H4 (cell line): ENCODE results near the gene PRELP. TPM values are rescaled to one million over a fixed set of nuclear protein-coding genes. Genes with fewer than 3 reads are reported as not detected.
"Not testable (repeated sequence)": the region's sequence is repeated elsewhere in the genome, so short reads cannot be mapped to it uniquely, and the experiment has no call there.

Source experiments
- DNase-seq: peaks from one replicate; pipeline ENCODE4 v3.0.0-alpha.2; 2015; ENCODE audit warnings: low spot score
- total RNA-seq: library from RNA; depleted of rRNA; stranded (reverse); fragments of >200 nt; shearing (Covaris generic); gene quantifications from 2 replicates; pipeline ENCODE4 v1.2.3, GENCODE V29; 2014

The PRELP gene
- total RNA-seq, 1 experiment from 2014 or later = not detected

GRCh38 chr1:203506858-203507626 is 31.4 kb downstream of the PRELP start:
- DNase-seq = no peak

GRCh38 chr1:203507759-203508158 is 32.2 kb downstream of the PRELP start:
- DNase-seq = no peak

GRCh38 chr1:203508463-203509073 is 33.0 kb downstream of the PRELP start:
- DNase-seq = no peak

DNA sequence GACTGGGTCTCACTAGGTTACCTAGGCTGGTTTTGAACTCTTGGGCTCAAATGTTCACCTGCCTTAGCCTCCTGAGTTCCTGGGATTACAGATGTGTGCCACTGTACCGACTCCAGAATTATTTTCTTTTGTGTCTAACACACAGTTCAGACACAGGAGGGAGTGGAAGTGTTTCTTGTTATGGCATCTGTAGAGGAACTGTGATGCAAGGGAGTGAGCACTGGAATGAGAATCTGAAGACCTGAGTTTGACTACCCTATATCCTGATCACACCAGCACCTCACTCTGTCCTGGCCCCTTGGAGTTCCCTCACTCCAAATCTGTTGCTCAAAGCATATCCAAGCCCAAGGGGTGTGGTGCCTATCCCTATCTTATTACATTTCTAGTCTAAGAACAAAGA is 33.5 kb downstream of the PRELP start:
- DNase-seq = no peak

- DNase-seq = no peak
Measured at GRCh38 chr1:203511513-203511912, 35.9 kb downstream of the PRELP start.

- no peak for DNase-seq
Measured at GRCh38 chr1:203511930-203512329, 36.3 kb downstream of the PRELP start.

GRCh38 chr1:203512517-203512847 is 36.9 kb downstream of the PRELP start:
- DNase-seq = no peak

DNA sequence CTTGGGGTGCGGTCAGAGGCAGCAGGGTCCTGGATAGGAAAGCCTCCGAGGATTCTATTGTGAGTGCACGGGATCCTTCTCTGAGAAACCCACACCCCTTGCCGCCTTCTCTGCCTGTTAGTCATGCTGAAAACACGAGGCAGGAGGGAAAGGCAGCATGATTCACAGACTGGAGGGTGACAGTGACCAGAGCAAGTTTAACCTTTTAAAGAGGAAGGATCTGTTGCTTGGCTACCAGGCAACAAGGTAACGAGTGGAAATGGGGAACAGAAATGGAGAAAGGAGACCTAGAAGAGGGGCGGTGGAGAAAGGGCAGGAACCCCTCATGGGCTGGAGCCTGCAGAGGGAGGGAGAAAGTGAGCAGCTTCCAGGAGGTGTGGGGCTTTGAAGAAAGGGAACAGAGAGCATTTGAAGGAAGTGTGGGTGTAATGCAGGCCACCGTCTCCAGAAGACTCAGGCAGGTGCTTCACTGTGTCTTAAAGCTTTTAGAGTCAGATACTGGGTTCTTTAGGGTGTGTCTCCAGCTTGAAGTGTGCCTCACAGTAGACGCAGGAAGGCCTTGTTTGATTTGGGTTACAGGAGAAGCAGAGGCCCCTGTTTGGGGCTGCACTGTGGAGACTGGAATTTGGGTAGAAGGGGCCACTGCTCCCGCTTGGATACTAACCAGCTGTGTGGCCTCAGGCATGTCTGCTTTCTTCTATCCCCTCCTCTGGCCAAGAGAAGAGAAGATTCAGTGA is 37.4 kb downstream of the PRELP start:
- DNase-seq = peak; percentile 70

- DNase-seq = no peak
Measured at GRCh38 chr1:203513585-203514031, 38.0 kb downstream of the PRELP start.

DNA sequence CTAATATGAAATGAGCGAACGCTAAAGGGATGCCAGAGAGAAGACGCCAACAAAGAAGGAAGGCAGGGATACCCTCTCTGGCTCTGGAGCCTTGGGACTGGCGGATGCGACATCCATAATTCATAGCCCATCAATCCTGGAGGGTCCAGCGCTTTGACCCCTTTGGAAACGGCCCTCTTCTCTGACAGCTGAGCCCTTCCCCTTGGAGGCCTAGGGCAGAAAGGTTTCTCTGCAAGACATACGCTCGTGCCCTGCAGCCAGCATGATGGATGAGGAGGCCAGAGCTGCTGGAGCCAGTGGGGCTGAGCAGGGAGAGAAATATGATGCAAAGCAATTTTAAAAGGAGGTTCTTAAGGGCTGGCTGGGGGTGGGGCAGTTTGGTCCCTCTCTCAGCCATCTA is 40.6 kb downstream of the PRELP start:
- no peak for DNase-seq

GRCh38 chr1:203516906-203517305 is 41.3 kb downstream of the PRELP start:
- DNase-seq = no peak

DNA sequence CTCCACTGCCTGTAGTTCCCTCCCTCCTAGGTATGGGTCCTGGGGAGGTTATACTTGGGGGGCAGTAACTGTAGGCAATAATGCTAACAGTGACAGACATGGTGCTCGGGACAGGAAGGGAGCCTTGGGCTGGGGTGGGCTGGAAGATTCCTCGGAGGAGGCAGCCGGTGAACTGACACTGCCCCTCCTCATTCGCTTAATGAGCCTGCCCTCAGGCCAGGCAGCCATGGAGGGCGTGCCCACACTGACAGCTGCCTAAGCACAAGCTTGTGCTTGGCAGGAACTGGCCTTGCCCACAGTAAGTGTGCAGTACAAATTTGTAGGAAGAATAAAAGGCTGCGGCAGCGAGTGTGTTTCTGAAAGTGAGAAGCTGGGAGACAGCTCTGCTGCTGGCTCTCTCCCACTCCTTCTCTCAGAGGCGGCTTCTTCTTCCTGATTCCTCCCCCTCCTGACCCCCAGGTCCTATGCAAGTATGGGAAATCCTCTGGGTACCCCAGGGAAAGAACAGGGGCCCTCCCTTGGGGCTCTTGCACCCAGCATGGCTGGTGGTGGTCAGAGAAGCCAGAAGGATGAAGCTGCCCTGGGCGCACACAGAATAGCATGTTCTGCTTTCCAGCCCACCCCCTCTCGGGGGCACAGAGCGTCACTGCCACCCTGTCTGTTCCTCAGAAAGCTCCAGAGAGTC is 42.0 kb downstream of the PRELP start:
- no peak for DNase-seq

DNA sequence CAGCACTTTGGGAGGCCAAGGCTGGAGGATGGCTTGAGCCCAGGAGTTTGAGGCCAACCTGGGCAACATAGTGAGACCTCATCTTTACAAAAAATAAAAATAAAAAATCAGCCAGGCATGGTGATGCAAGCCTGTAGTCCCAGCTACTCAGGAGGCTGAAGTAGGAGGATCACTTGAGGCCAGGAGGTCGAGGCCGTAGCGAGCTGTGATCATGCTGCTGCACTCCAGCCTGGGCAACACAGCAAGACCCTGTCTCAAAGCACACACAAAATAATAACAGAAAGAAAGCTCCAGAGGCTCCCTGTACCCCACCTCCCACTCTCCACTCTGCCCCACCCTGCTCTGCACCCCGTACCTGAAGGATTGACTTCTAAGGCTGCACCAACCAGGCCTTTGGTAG is 42.5 kb downstream of the PRELP start:
- not testable (repeated sequence) for DNase-seq

DNA sequence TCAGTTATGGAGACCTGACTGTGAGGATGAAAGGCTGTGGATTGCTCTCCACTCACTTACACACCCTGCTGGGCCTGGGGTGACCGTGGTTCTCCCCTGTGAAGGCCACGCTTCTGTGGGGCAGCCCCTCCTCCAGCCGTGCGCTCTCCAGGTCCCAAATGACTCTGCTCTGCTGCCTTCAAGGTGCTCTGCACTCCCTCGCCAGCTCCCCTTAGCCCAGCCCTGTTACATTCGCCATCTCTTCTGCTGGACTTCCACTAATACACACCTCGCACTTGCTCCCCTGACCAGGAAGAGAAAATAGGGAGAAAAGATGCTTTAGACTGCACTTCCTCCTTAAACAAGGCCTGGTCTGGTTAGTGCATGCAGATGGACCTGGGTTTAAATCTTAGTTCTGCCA is 42.9 kb downstream of the PRELP start:
- no peak for DNase-seq

- no peak for DNase-seq
Measured at GRCh38 chr1:203519053-203519840, 43.6 kb downstream of the PRELP start.

DNA sequence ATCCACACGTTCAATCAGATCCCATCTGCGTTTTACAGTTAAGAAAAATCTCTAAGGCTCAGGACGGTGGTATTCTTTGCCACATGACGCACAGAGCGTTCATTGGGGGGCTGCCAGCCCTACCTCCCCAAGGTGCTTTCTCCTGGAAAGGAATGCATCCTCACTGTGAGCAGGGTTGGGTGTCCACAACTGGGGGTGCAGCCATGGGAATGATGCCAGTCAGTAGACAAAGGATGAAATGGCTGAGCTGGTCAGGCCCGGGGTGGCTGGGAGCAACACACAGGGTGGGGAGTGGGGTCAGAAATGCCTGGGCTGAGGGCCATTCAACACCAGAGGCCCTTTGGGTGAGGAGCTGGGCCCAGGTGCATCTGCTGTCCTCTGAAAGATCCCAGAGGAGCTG is 44.3 kb downstream of the PRELP start:
- no peak for DNase-seq

- DNase-seq = peak; percentile 56
Measured at GRCh38 chr1:203520315-203520714, 44.7 kb downstream of the PRELP start.

GRCh38 chr1:203521074-203521794 is 45.6 kb downstream of the PRELP start:
- no peak for DNase-seq

DNA sequence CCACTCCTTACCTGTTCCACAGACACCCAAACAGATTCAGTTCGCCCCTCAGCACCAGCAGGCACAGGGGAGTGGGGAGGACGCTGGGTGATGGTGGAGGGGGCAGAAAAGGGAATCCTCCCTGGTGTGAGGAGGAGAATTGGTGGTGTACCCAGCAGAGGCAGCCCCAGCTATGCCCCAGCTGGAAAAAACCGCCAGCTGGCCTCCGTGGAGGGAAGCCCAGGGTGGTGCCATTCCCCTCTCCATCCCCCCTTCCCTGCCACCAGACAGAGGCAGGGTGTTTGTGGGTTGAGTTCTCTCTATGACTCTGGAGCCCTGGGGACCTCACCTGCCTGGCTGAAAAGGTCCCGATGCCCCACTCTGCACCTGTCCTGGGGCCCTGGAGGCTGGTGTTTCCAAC is 46.2 kb downstream of the PRELP start:
- no peak for DNase-seq

- DNase-seq = no peak
Measured at GRCh38 chr1:203522237-203522636, 46.6 kb downstream of the PRELP start.

GRCh38 chr1:203523667-203524066 is 48.1 kb downstream of the PRELP start:
- DNase-seq = no peak
